Mucosa of stomach (tissue), 1 donor: Measurements from ENCODE around the gene PITRM1.
"Not testable (repeated sequence)": the region's sequence is repeated elsewhere in the genome, so short reads cannot be mapped to it uniquely, and the experiment has no call there.

Experiments
- H3K27me3 ChIP-seq: one replicate; pipeline ENCODE4 v1.7.0; 2013; ENCODE audit warnings: mild to moderate bottlenecking, low read length; ENCODE audit not compliant: control insufficient read depth, insufficient read depth
- H3K36me3 ChIP-seq: one replicate; pipeline ENCODE4 v1.7.0; 2013; ENCODE audit warnings: low read length; ENCODE audit not compliant: control insufficient read depth, insufficient read depth
- H3K4me1 ChIP-seq: one replicate; pipeline ENCODE4 v1.7.0; 2013; ENCODE audit warnings: mild to moderate bottlenecking, low read length; ENCODE audit not compliant: control insufficient read depth, insufficient read depth
- H3K4me3 ChIP-seq: one replicate; pipeline ENCODE4 v1.7.0; 2013; ENCODE audit warnings: low read length
- H3K9ac ChIP-seq: one replicate; pipeline ENCODE4 v1.7.0; 2013; ENCODE audit warnings: mild to moderate bottlenecking, low read length, moderate library complexity
- H3K9me3 ChIP-seq: one replicate; pipeline ENCODE4 v1.7.0; 2013; ENCODE audit warnings: mild to moderate bottlenecking, low read length, moderate library complexity; ENCODE audit not compliant: control insufficient read depth
- donor health status: Pancreatic carcinoma.

Gene PITRM1

DNA sequence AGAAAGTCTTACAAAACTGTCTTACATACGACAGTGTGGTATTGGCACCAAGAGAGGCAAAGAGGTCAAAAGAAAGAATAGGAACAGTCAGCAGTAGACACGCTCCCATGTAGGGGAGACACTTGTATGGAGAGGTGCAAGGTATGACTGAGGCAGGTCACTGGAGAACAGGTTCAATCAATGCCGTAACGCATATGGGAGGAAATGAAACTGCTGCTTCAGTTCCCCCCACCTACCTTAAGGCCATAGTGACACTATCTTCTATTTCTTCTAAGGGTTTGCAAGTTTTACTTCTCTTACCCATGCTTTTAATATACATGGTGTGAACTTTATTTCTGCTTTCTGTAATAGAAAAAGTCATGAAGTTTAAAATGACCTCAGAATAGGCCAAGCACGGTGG is 5.5 kb upstream of the PITRM1 start:
- no peak overlapping the region for H3K9ac ChIP-seq
- H3K27me3 ChIP-seq, result no peaks in the 10 kb centered on the region
- no peak overlapping the region for H3K4me3 ChIP-seq
- peaks cover 5% of the 10 kb centered on the region for H3K4me1 ChIP-seq
- H3K36me3 ChIP-seq, result no peaks in the 10 kb centered on the region
- no peaks in the 10 kb centered on the region for H3K9me3 ChIP-seq

DNA sequence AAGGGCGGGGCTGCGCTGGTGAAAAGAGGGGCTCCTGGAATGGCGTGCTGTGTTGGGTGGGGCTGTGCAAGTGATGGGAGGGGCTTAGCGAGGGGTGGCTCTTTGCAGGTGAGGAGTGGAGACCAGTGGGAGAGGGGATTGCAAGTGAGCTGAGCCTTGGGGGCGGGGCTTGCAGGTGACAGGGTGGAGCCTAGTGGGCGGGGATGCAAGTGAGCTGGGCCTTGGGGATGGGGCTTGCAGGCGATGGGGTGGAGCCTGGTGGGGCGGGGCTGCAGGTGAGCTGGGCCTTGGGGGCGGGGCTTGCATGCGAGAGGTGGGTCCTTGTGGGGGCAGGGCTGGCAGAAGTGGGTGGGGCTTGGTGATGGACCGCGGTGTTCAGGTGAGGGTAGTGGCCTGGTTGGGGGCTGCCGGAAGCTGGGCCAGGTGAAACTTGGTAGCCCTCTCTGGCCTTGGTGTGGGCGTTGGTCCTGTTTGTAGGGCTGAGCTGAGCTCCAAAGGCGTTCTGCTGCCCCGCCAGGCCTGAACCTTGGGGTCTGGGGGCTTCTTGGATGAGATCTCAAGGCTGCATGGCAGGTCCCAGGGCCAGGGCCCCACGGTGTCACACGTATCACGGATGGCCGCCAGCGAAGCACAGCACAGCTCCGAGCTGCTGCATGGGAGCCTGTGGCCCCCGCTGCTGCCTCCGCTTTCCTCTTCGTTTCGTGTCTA is 743 bp upstream of the PITRM1 start:
- no peaks in the 10 kb centered on the region for H3K36me3 ChIP-seq
- no peaks in the 10 kb centered on the region for H3K27me3 ChIP-seq
- peak overlapping the region; percentile 38 for H3K4me3 ChIP-seq
- no peak overlapping the region for H3K9ac ChIP-seq
- peaks cover 9% of the 10 kb centered on the region for H3K4me1 ChIP-seq
- no peaks in the 10 kb centered on the region for H3K9me3 ChIP-seq

DNA sequence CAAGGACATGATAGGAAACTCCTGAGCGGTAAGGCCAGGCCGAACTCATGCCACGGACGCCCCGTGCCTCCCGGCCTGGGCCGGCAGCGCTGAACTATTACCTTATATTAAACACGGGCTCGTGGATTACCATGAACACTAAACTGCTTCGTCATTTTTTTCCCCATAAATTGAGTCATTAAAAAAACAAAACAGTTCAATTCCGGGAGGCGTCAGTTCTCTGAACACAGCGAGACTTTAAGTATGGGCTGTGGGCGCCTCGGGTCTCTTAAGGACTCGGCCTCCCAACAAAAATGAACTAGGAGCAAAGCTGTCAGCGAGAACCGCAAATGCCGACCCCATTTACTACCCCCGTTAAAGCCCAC is 519 bp downstream of the PITRM1 start:
- H3K4me1 ChIP-seq, result peaks cover 9% of the 10 kb centered on the region

DNA sequence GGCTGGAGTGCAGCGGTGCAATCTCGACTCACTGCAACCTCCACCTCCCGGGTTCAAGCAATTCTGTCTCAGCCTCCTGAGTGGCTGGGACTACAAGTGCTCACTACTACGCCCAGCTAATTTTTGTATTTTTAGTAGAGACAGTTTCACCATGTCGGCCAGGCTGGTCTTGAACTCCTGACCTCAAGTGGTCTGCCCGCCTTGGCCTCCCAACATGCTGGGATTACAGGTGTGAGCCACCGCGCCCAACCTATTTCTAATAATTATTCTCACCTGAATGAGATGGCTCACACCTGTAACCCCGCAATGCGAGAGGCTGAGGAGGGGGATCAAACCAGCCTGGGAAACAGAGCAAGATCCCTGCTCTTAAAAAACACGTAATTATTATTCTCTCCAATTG is 1.1 kb downstream of the PITRM1 start:
- H3K36me3 ChIP-seq, H3K27me3 ChIP-seq, H3K4me1 ChIP-seq, H3K4me3 ChIP-seq, H3K9me3 ChIP-seq: not testable (repeated sequence)
- H3K9ac ChIP-seq, result peak overlapping the region; percentile 80

More for the DNA sequence above, 519 bp downstream of the PITRM1 start:
- H3K9me3 ChIP-seq, result no peaks in the 10 kb centered on the region
- H3K4me3 ChIP-seq, result peak overlapping the region; percentile 76
- no peaks in the 10 kb centered on the region for H3K36me3 ChIP-seq
- no peaks in the 10 kb centered on the region for H3K27me3 ChIP-seq
- peak overlapping the region; percentile 80 for H3K9ac ChIP-seq

DNA sequence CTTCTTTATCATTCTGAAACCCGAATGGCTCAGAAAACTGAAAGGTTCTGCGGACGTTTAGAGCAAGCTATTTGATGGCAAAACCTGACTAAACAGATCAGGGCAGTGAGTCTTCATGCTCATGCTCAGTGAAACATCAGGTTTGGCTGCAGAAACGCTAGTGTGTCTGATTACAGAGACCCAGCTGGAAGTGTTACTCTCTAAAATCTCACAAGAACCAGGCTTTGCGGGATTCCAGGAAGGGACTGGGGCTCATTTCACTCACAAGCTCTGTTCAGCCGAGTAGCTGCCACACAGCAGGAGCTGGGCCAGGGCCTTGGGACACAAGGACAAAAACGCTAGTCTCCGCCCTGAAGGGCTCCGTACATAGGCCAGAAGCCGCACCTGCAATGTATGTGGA is 2.9 kb downstream of the PITRM1 start:
- no peak overlapping the region for H3K9ac ChIP-seq
- H3K4me1 ChIP-seq, result peaks cover 9% of the 10 kb centered on the region
- no peaks in the 10 kb centered on the region for H3K36me3 ChIP-seq
- no peak overlapping the region for H3K4me3 ChIP-seq
- H3K27me3 ChIP-seq, result no peaks in the 10 kb centered on the region
- no peaks in the 10 kb centered on the region for H3K9me3 ChIP-seq

DNA sequence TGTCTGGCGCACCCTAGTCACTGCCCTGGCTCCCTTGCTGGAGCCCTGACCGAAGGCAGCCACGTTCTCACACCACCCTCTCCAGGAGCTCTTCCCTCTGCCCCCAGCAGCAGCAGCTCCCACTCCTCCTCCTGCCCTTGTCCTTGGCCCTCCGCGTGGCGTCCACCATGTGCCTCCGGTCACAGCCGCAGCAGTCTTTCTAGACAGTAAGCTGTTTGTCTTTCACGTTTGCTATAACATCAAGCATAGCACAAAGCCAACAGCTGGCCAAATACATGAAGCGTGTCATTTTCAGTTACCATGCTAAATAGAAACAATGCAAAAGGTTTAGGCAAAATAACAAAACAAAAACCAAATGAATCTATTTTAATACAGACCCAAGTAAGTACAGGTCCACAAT is 3.3 kb downstream of the PITRM1 start:
- H3K9ac ChIP-seq, result no peak overlapping the region
- no peaks in the 10 kb centered on the region for H3K36me3 ChIP-seq
- no peaks in the 10 kb centered on the region for H3K9me3 ChIP-seq
- H3K4me3 ChIP-seq, result no peak overlapping the region
- no peaks in the 10 kb centered on the region for H3K27me3 ChIP-seq
- H3K4me1 ChIP-seq, result peaks cover 9% of the 10 kb centered on the region

DNA sequence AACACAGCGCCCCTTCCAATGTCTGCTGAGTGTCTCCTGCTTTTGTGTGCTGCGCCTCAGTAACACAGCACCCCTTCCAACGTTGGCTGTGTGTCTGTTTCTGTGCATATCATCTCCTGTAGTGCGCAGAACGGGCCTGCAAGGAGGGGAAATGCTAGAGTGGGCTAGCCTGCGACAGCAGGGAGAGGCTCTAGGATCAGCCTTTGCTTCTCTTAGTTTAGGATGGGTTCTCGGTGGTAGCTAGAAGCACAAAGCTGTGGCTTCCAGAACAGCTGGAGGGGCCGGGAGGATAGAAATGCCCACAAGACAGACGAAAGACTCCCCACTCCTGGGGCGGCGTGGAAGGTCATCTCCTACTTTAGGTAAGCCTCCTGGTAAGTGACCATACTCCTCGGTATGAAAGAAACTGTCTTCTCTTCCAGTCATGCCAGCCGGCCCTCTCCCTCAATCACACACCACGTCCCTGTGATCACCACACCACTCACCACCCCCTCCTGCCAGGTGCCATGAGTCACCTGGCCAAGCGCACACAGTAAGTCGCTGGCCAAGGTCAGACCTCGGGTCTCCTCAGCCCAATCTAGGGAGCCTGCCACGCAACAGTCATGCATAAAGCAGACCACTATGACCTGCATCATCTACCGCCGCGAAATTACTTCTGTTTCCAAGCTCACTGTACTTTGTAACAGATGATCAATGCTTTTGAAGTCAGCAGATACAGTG is 4.8 kb downstream of the PITRM1 start:
- no peaks in the 10 kb centered on the region for H3K36me3 ChIP-seq
- no peak overlapping the region for H3K4me3 ChIP-seq
- H3K9ac ChIP-seq, result no peak overlapping the region
- no peaks in the 10 kb centered on the region for H3K9me3 ChIP-seq
- peaks cover 4% of the 10 kb centered on the region for H3K4me1 ChIP-seq
- H3K27me3 ChIP-seq, result no peaks in the 10 kb centered on the region

DNA sequence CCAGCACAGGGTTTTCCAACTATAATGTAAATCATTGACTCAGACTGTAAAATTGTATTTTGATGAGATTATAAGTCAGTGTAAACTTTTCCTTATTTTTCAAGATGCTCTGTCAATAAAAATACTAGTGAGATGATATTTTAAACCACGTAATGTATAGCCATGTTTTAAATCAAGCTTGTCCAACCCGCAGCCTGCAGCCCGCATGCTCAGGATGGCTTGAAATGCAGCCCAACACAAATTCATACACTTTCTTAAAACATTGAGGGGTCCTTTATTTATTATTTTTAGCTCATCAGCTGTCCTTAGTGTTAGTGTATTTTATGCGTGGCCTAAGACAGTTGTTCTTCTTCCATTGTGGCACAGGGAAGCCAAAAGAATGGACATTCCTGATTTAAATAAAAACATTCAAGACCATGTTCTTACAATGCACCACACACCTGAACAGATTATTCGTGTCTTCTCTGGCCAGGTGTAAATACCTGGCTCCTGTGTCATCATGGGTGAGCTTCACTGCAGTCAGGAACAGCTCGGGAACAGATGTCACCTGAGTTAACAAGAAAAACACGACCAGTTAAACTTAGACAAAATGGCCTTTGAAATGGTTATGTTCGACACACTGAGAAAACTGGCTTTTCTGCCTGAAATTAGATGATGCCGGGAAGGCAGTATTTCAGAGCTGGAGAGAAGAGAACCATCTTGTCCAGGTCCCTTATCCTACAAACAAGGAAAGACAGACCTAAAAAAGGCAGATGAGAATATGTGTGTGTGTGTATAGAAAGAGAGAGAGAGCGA is 5.9 kb downstream of the PITRM1 start:
- Histone ChIP-seq H3K36me3 (no peaks in the 10 kb centered on the region), H3K9me3 (no peaks in the 10 kb centered on the region), H3K4me1 (peaks cover 4% of the 10 kb centered on the region), H3K27me3 (no peaks in the 10 kb centered on the region), H3K9ac (no peak overlapping the region), H3K4me3 (no peak overlapping the region)

DNA sequence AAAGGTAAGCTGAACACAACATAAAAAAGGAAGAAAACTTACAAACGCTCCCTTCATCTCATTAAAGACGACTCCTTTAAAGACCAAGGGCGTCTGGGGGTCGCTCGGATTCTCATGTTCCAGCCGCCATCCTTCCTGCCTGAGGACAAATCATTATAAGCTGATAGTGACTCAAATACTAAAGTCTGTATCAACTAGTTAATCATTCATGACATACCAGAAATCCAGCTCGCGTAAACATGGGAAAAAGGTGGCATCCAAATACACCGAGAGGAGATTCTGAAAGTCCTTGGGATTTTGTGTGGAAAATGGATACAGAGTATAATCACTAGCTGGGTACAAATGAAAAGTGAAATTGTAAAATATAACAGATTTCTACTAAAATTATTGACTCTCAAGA is 7.4 kb downstream of the PITRM1 start:
- Histone ChIP-seq H3K4me1 (no peaks in the 10 kb centered on the region), H3K4me3 (no peak overlapping the region), H3K27me3 (no peaks in the 10 kb centered on the region), H3K9me3 (no peaks in the 10 kb centered on the region), H3K9ac (no peak overlapping the region), H3K36me3 (no peaks in the 10 kb centered on the region)

DNA sequence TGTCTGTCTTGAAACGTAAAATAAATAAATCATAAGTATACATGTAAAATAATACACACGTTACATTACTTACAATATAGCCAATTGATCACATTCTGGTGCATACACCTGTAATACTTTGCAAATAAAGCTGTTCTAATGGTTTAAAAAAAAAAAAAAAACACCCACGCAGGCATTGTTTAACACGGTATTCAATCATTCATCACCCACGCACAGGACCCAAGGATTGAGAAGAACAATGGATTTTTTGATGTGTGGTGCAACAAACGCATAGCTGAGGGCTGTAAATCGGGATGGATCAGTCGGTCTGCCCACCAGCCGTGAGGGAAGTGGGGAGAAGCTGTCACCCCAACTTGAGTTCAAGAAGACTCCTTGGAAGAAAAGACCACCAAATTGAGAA is 8.7 kb downstream of the PITRM1 start:
- Histone ChIP-seq H3K4me3 (no peak overlapping the region), H3K4me1 (no peaks in the 10 kb centered on the region), H3K9me3 (no peaks in the 10 kb centered on the region), H3K9ac (no peak overlapping the region), H3K36me3 (no peaks in the 10 kb centered on the region), H3K27me3 (no peaks in the 10 kb centered on the region)

DNA sequence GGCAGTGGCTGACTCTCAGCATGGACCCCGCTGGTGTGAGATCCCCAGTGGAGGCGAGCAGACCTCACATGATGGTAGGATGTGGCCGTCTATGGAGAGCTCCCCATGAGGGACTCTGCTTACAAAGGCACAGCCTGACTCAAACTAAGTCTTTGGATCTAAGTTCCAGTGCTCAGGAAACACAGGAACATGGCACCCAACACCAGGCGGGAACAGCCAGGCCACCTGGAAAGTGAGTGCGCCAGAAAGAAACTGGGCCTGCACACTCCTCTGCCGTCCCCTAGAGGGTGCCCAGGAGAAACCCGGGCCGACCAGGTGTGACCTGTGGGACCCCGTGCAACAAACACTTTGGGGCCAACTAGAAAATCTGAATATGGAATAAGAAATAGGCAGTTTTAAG is 10.0 kb downstream of the PITRM1 start:
- no peak overlapping the region for H3K9ac ChIP-seq
- no peaks in the 10 kb centered on the region for H3K4me1 ChIP-seq
- H3K9me3 ChIP-seq, result no peaks in the 10 kb centered on the region
- no peak overlapping the region for H3K4me3 ChIP-seq
- no peaks in the 10 kb centered on the region for H3K27me3 ChIP-seq
- no peaks in the 10 kb centered on the region for H3K36me3 ChIP-seq

DNA sequence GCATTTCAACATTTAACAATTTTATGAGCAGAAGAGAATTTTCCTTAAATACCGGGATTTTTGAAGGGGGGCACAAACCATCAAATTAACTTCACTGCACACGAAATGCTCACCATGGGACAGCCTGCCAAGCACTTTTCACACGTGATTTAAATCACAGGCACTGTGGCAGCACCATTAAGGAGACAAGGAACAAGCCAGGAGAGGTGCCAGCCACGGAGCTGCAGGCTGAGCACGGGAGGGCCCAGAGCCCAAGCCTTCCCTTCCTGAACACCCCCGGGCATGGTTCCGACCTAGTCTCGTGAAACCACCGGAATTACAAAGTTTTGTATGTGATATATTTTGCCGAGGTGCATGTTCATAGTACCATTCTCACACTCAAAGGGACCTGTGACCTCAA is 13.4 kb downstream of the PITRM1 start:
- no peaks in the 10 kb centered on the region for H3K9me3 ChIP-seq
- no peaks in the 10 kb centered on the region for H3K36me3 ChIP-seq
- no peaks in the 10 kb centered on the region for H3K27me3 ChIP-seq
- H3K9ac ChIP-seq, result no peak overlapping the region
- H3K4me3 ChIP-seq, result no peak overlapping the region
- H3K4me1 ChIP-seq, result no peaks in the 10 kb centered on the region
